H9 (cell line): ENCODE data around the gene MGMT. TPM values are rescaled to one million over a fixed set of nuclear protein-coding genes. Genes with fewer than 3 reads are reported as not detected.

Source experiments
- DNase-seq: peaks from one replicate; pipeline ENCODE4 v3.0.0-alpha.2; 2017
- H2AFZ ChIP-seq: one replicate; pipeline ENCODE4 v1.6.1; 2013; ENCODE audit warnings: mild to moderate bottlenecking, low read length, control low read depth, moderate library complexity
- H2AK5ac ChIP-seq: 2 replicates; pipeline ENCODE4 v1.6.1; 2013; ENCODE audit warnings: low read length, control low read depth, mixed read lengths; ENCODE audit not compliant: insufficient read length
- H2BK120ac ChIP-seq: one replicate; pipeline ENCODE4 v1.6.1; 2013; ENCODE audit warnings: low read depth, mild to moderate bottlenecking, low read length, control low read depth, inconsistent platforms; ENCODE audit not compliant: poor library complexity, severe bottlenecking
- H2BK12ac ChIP-seq: 2 replicates; pipeline ENCODE4 v1.6.1; 2013; ENCODE audit warnings: low read length, control low read depth, mixed read lengths, low read depth; ENCODE audit not compliant: insufficient read length
- H2BK15ac ChIP-seq: 2 replicates; pipeline ENCODE4 v1.6.1; 2013; ENCODE audit warnings: low read depth, low read length, control low read depth
- H2BK20ac ChIP-seq: one replicate; pipeline ENCODE4 v1.6.1; 2013; ENCODE audit warnings: low read depth, mild to moderate bottlenecking, low read length, control low read depth, inconsistent platforms; ENCODE audit not compliant: poor library complexity, severe bottlenecking
- H2BK5ac ChIP-seq: 2 replicates; pipeline ENCODE4 v1.6.1; 2013; ENCODE audit warnings: low read length, control low read depth, mixed read lengths; ENCODE audit not compliant: insufficient read length
- H3K14ac ChIP-seq: 2 replicates; pipeline ENCODE4 v1.6.1; 2013; ENCODE audit warnings: low read length, control low read depth; ENCODE audit not compliant: insufficient read depth
- H3K18ac ChIP-seq: 2 replicates; pipeline ENCODE4 v1.6.1; 2013; ENCODE audit warnings: low read depth, mild to moderate bottlenecking, mixed read lengths, low read length, control low read depth; ENCODE audit not compliant: insufficient read length
- H3K23ac ChIP-seq: 2 replicates; pipeline ENCODE4 v1.6.1; 2013; ENCODE audit warnings: low read length, control low read depth, mixed read lengths, low read depth; ENCODE audit not compliant: insufficient read length
- H3K23me2 ChIP-seq: 2 replicates; pipeline ENCODE4 v1.6.1; 2013; ENCODE audit warnings: low read depth, mild to moderate bottlenecking, mixed read lengths, low read length, control low read depth; ENCODE audit not compliant: insufficient read length, poor library complexity, severe bottlenecking
- H3K27ac ChIP-seq: 2 replicates; pipeline ENCODE4 v1.5.1; 2013; ENCODE audit warnings: low read length, control low read depth, mixed read lengths, low read depth; ENCODE audit not compliant: insufficient read length
- H3K27me3 ChIP-seq: 2 replicates; pipeline ENCODE4 v1.6.1; 2013; ENCODE audit warnings: low read length, control low read depth, inconsistent platforms; ENCODE audit not compliant: insufficient read depth
- H3K4ac ChIP-seq: 2 replicates; pipeline ENCODE4 v1.6.1; 2013; ENCODE audit warnings: low read depth, mild to moderate bottlenecking, control low read depth, inconsistent platforms, low read length, moderate library complexity
- H3K4me1 ChIP-seq: 2 replicates; pipeline ENCODE4 v1.6.1; 2013; ENCODE audit warnings: low read length, control low read depth, inconsistent platforms; ENCODE audit not compliant: insufficient read depth
- H3K4me2 ChIP-seq: 2 replicates; pipeline ENCODE4 v1.6.1; 2013; ENCODE audit warnings: low read length, control low read depth, mixed read lengths; ENCODE audit not compliant: insufficient read length, insufficient read depth
- H3K56ac ChIP-seq: 2 replicates; pipeline ENCODE4 v1.6.1; 2013; ENCODE audit warnings: low read depth, mild to moderate bottlenecking, mixed read lengths, low read length, control low read depth; ENCODE audit not compliant: insufficient read length
- H3K79me1 ChIP-seq: 2 replicates; pipeline ENCODE4 v1.6.1; 2013; ENCODE audit warnings: low read depth, mild to moderate bottlenecking, moderate library complexity, low read length, control low read depth, inconsistent platforms; ENCODE audit not compliant: insufficient read depth, poor library complexity, severe bottlenecking
- H3K79me2 ChIP-seq: 2 replicates; pipeline ENCODE4 v1.6.1; 2013; ENCODE audit warnings: low read length, control low read depth, inconsistent platforms; ENCODE audit not compliant: insufficient read depth
- H3K9ac ChIP-seq: 2 replicates; pipeline ENCODE4 v1.6.1; 2013; ENCODE audit warnings: low read length, control low read depth, mixed read lengths; ENCODE audit not compliant: insufficient read length; ENCODE audit errors: extremely low read depth
- H3K9me3 ChIP-seq: one replicate; pipeline ENCODE4 v1.6.1; 2013; ENCODE audit warnings: low read depth, low read length, inconsistent platforms; ENCODE audit not compliant: control insufficient read depth
- H3T11ph ChIP-seq: one replicate; pipeline ENCODE4 v1.6.1; 2013; ENCODE audit warnings: mild to moderate bottlenecking, low read length, control low read depth, inconsistent platforms
- H4K20me1 ChIP-seq: one replicate; pipeline ENCODE4 v1.6.1; 2013; ENCODE audit not compliant: control insufficient read depth, insufficient read length, insufficient read depth
- H4K5ac ChIP-seq: 2 replicates; pipeline ENCODE4 v1.6.1; 2013; ENCODE audit warnings: low read depth, mild to moderate bottlenecking, mixed read lengths, low read length, control low read depth; ENCODE audit not compliant: insufficient read length
- H4K8ac ChIP-seq: replicated peaks from 2 replicates; pipeline ENCODE4 v1.6.1; 2013; ENCODE audit warnings: low read length, control low read depth, mixed read lengths, low read depth; ENCODE audit not compliant: insufficient read length
- H4K91ac ChIP-seq: 2 replicates; pipeline ENCODE4 v1.6.1; 2013; ENCODE audit warnings: low read depth, mild to moderate bottlenecking, moderate library complexity, mixed read lengths, low read length, control low read depth; ENCODE audit not compliant: insufficient read length
- H3K27ac Mint-ChIP-seq, 3 experiments: 2 replicates in 2 of 3; 3 replicates in 1 of 3; pipeline ENCODE4 v1.8.0; 2020 to 2021; ENCODE audit warnings: mixed read lengths in 3 of 3, mild to moderate bottlenecking in 1 of 3, moderate library complexity in 1 of 3
- H3K27me3 Mint-ChIP-seq: 2 replicates; pipeline ENCODE4 v1.8.0; 2021; ENCODE audit warnings: low read depth, mild to moderate bottlenecking, moderate library complexity, mixed read lengths
- H3K36me3 Mint-ChIP-seq, 3 experiments: 2 replicates in 2 of 3; 3 replicates in 1 of 3; pipeline ENCODE4 v1.8.0; 2020 to 2021; ENCODE audit warnings: low read depth in 3 of 3, mixed read lengths in 3 of 3; ENCODE audit not compliant: insufficient read depth in 1 of 3
- H3K4me1 Mint-ChIP-seq, 2 experiments: 2 replicates each; pipeline ENCODE4 v1.8.0; 2020; ENCODE audit warnings: mixed read lengths in 2 of 2
- H3K4me3 Mint-ChIP-seq, 2 experiments: 2 replicates in 1 of 2; 3 replicates in 1 of 2; pipeline ENCODE4 v1.8.0; 2020 to 2021; ENCODE audit warnings: mild to moderate bottlenecking in 2 of 2, mixed read lengths in 2 of 2, moderate library complexity in 1 of 2
- H3K9me3 Mint-ChIP-seq, 2 experiments: 2 replicates in 1 of 2; 3 replicates in 1 of 2; pipeline ENCODE4 v1.8.0; 2020; ENCODE audit warnings: mild to moderate bottlenecking in 2 of 2, mixed read lengths in 2 of 2, moderate library complexity in 1 of 2
- CTCF ChIP-seq: fragments of 200-600 bp; sonication (generic); conservative IDR thresholded peaks from 3 replicates; pipeline ENCODE4 v1.8.0; 2021; ENCODE audit warnings: antibody characterized with exemption, mild to moderate bottlenecking
- WGBS: extraction: QIAGEN DNeasy Blood & Tissue Kit; methylation state at CpG from one replicate; pipeline ENCODE4 v1.1.7; 2013; ENCODE audit warnings: missing lambda C conversion rate, low lambda C conversion rate, mixed read lengths; ENCODE audit not compliant: insufficient read length; ENCODE audit errors: extremely low coverage; 5-methylcytosine and 5-hydroxymethylcytosine counted together
- total RNA-seq: library from RNA; stranded (reverse); gene quantifications from 2 replicates; pipeline ENCODE4 v1.2.1, GENCODE V29; 2021

Gene MGMT
- total RNA-seq, 1 experiment from 2014 or later = 18.4 TPM

- TF ChIP-seq CTCF = no peak
- Mint-ChIP-seq H3K27me3 (no peaks in the 10 kb centered on the region; the same call in 1 of the 2 replicates), H3K4me1 (peaks cover 15 to 18% of the 10 kb centered on the region in 2 experiments), H3K4me3 (no peak overlapping the region), H3K36me3 (peaks cover 27 to 45% (median 33%) of the 10 kb centered on the region in 3 experiments), H3K27ac (no peak overlapping the region), H3K9me3 (peaks cover 41 to 51% of the 10 kb centered on the region in 2 experiments)
- Histone ChIP-seq H3K9me3 (peaks cover 13% of the 10 kb centered on the region), H3K4ac (no peak overlapping the region), H3K4me2 (no peak overlapping the region), H2BK20ac (no peak overlapping the region), H3K9ac (no peak overlapping the region), H2AK5ac (no peak overlapping the region), H2AFZ (no peak overlapping the region), H3K79me1 (no peaks in the 10 kb centered on the region), H3T11ph (no peak overlapping the region), H2BK15ac (no peak overlapping the region), H3K14ac (no peak overlapping the region), H4K20me1 (no peaks in the 10 kb centered on the region), H3K79me2 (0 out of 2 replicates have a peak, but pooled peaks cover 1% of the 10 kb centered on the region), H3K56ac (no peak overlapping the region), H3K27ac (no peak overlapping the region), H3K4me1 (no peaks in the 10 kb centered on the region), H3K18ac (no peak overlapping the region), H3K23ac (no peak overlapping the region), H4K8ac (no peak overlapping the region), H2BK5ac (no peak overlapping the region), H3K27me3 (no peaks in the 10 kb centered on the region), H2BK120ac (no peak overlapping the region), H4K5ac (no peak overlapping the region), H4K91ac (no peak overlapping the region), H2BK12ac (no peak overlapping the region), H3K23me2 (no peaks in the 10 kb centered on the region)
- DNase-seq = no peak
- WGBS = no CpG with 5 or more reads among the region's 5 CpGs
These were observed 24.2 kb downstream of the MGMT start for GRCh38 chr10:129491123-129491734.
